Cardiac fibroblast (primary cell): ENCODE results near the gene LMBRD1.
"Not testable (repeated sequence)": the region's sequence is repeated elsewhere in the genome, so short reads cannot be mapped to it uniquely, and the experiment has no call there.

Experiments
- DNase-seq, 2 donors: peaks; one replicate each; pipeline versions ENCODE4 v3.0.0 to v3.0.0-alpha.2; 2010; ENCODE audit warnings: low read depth in 2 of 2
- H3K4me3 ChIP-seq, 2 donors: replicated peaks in 1 of 2; 1 replicate in 1 of 2; 2 replicates in 1 of 2; pipeline ENCODE4 v1.5.1; 2011; ENCODE audit warnings: low read depth in 2 of 2, low read length in 2 of 2, mild to moderate bottlenecking in 2 of 2, moderate library complexity in 1 of 2
- TF ChIP-seq, protein P1 (sequence below): IDR thresholded peaks from one replicate; pipeline ENCODE4 v1.5.1; 2011; ENCODE audit warnings: low read depth, mild to moderate bottlenecking, low read length, inconsistent platforms

Gene LMBRD1

DNA sequence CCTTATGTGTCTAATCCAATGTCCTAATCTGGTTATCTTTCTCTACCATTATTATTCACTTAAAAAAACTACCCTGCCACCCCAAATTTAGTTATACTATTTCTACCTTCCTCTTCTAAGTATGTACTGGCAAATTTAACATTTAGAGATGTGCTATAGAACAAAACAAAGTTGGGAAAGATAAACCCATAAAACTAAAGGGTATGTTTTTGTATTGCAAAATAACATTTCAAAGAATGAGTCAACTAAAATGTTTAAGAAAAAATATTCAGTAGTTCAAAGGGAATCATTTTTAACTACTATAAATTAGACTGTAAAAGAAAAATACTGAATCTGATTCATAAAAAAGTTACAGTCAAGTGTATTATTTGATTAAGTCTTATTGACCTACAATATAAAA is 103.0 kb downstream of the LMBRD1 start:
- H3K4me3 ChIP-seq, result no peak overlapping the region
- DNase-seq, result peak in 1 of 2 donors; percentile 55
- TF ChIP-seq, protein P1, sequence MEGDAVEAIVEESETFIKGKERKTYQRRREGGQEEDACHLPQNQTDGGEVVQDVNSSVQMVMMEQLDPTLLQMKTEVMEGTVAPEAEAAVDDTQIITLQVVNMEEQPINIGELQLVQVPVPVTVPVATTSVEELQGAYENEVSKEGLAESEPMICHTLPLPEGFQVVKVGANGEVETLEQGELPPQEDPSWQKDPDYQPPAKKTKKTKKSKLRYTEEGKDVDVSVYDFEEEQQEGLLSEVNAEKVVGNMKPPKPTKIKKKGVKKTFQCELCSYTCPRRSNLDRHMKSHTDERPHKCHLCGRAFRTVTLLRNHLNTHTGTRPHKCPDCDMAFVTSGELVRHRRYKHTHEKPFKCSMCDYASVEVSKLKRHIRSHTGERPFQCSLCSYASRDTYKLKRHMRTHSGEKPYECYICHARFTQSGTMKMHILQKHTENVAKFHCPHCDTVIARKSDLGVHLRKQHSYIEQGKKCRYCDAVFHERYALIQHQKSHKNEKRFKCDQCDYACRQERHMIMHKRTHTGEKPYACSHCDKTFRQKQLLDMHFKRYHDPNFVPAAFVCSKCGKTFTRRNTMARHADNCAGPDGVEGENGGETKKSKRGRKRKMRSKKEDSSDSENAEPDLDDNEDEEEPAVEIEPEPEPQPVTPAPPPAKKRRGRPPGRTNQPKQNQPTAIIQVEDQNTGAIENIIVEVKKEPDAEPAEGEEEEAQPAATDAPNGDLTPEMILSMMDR, result no peak

DNA sequence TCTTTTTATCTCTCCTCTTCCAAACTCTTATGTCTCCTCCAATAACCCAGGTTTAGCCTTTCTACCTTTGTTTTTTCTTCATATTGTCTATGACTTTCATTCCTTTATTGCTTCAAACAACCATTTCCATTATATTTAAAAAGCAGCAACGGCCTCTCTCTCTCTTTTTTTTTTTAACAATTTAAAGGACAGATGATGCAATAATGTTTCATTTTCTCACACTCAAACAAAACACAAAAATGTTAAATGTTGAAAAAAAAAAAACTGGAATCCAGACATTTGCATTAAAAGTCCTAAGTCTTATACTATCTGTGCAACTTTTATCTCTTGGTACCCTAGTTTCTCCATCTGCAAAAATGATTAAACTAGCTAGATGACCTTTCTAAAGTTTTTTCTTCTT is 105.8 kb downstream of the LMBRD1 start:
- DNase-seq, result no peak
- no peak overlapping the region for H3K4me3 ChIP-seq
- TF ChIP-seq, protein P1, result no peak

DNA sequence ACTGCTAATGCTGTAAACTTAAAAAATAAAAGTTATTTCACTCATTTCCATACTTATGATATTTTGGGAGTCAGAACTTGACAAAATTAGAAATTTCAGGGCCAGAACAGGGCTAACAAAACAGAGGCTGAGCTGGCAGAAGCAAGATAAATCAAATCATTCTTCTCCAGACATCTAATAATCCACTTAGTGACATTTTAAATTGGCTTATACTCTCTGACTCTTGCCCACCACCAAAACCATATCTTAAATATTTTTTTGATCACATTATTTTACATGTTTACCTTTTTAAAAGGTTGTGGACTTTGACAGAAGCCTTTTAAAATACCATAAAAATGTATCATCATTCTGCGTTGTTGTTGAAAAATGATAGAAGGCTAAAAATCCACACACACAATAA is 116.5 kb downstream of the LMBRD1 start:
- TF ChIP-seq, protein P1, result no peak
- DNase-seq, result no peak

DNA sequence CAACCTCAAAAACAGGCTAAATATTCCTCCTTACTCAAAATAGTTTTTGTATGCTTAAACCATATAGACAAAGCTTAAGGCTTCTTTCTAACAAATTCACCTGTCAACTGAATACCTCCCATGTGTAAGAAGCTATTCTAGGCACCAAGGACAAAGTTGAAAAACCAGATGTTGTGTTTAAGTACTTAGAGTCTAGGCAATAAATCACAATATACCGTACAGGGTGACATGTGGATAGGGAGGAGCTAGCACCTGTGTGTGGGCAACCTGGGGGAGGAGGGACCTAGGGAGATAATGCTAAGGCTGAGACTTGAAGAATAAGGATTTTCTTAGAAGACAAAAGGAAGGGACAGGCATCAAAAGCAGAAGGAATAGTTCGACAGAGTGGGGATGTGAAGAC is 123.5 kb downstream of the LMBRD1 start:
- no peak for DNase-seq
- TF ChIP-seq, protein P1, result no peak
- no peak overlapping the region for H3K4me3 ChIP-seq

More for the DNA sequence above, 116.5 kb downstream of the LMBRD1 start:
- no peak overlapping the region for H3K4me3 ChIP-seq

DNA sequence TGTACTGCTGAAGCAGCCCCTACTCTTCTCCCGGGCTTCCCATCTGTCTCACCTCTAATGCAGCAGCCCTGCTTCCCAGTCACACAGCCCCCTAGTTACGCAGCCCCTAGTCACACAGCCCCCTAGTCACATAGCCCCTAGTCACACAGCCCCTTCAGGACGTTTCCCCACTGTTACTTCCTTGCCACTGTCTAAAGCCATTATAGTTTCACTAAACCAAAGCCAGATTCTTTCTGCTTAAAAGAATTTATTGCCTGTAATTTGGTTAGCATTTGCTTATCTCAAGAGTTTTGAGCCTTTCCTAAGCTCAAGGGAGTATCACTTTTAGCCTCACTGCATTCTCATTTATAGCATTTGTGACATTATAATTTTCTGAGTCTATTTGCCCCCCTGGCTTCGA is 127.9 kb downstream of the LMBRD1 start:
- DNase-seq, result no peak
- H3K4me3 ChIP-seq, result no peak overlapping the region
- TF ChIP-seq, protein P1, result no peak

DNA sequence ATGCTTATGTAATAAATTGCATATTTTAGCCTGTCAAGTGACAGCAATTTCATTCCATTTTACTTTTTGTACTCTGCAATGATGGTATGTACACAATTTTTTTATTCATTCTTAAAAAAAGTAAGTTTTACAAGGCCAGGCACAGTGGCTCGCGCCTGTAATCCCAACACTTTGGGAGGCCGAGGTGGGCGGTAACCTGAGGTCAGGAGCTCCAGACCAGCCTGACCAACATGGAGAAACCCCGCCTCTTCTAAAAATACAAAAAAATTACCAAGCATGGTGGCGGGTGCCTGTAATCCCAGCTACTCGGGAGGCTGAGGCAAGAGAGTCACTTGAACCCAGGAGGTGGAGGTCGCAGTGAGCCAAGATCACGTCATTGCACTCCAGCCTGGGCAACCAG is 130.0 kb downstream of the LMBRD1 start:
- not testable (repeated sequence) for DNase-seq, H3K4me3 ChIP-seq

DNA sequence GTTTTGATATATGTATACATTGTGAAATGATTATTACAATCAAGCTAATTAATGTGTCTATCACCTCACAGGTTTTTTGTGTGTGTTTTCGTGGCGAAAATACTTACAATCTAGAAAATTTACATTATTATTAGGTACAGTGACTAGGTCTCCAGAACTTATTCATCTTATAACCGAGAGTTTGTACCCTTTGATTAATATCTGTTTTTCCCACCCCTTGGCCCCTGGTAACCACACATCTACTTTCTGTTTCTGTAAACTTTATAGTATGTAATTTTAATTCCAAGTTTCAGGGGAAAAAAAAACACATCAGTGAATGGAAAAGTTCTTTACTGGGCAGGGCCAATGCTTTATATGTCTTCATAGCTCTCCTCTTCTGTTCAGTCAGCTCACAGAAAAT is 131.4 kb downstream of the LMBRD1 start:
- no peak for DNase-seq
- H3K4me3 ChIP-seq, result no peak overlapping the region

More for the DNA sequence above, 131.4 kb downstream of the LMBRD1 start:
- TF ChIP-seq, protein P1, result no peak
